NAMALWA (cell line): Measurements from ENCODE around the gene SOX15.

Source experiments
- DNase-seq: peaks from one replicate; pipeline ENCODE4 v3.0.0-alpha.2; 2015; ENCODE audit warnings: low spot score

SOX15 gene

GRCh38 chr17:7577327-7578199 lies 12.3 kb downstream of the SOX15 start:
- no peak for DNase-seq

- no peak for DNase-seq
Observed at GRCh38 chr17:7576432-7576937, 13.4 kb downstream of the SOX15 start.

- no peak for DNase-seq
Observed at GRCh38 chr17:7575959-7576358, 13.9 kb downstream of the SOX15 start.

- DNase-seq, result no peak
Observed at GRCh38 chr17:7575481-7575883, 14.4 kb downstream of the SOX15 start.

- DNase-seq, result no peak
Observed at GRCh38 chr17:7574176-7574953, 15.5 kb downstream of the SOX15 start.

GRCh38 chr17:7573324-7574080 lies 16.4 kb downstream of the SOX15 start:
- DNase-seq, result peak; percentile 78

- peak; percentile 97 for DNase-seq
Observed at GRCh38 chr17:7572588-7573323, 17.1 kb downstream of the SOX15 start.

- no peak for DNase-seq
Observed at GRCh38 chr17:7572338-7572587, 17.6 kb downstream of the SOX15 start.

GRCh38 chr17:7570351-7570750 lies 19.5 kb downstream of the SOX15 start:
- no peak for DNase-seq

- no peak for DNase-seq
Observed at GRCh38 chr17:7569571-7569970, 20.3 kb downstream of the SOX15 start.

- DNase-seq, result no peak
Observed at GRCh38 chr17:7563115-7563869, 26.6 kb downstream of the SOX15 start.

GRCh38 chr17:7562208-7562605 lies 27.7 kb downstream of the SOX15 start:
- DNase-seq, result no peak

GRCh38 chr17:7561589-7562207 lies 28.2 kb downstream of the SOX15 start, which contains the start of gene SENP3:
SENP3 (plus strand) TSS chr17:7561919; CDS start chr17:7563077, 1,158 bp downstream.
- peak; percentile 81 for DNase-seq

- peak; percentile 65 for DNase-seq
Observed at GRCh38 chr17:7561028-7561575, 28.8 kb downstream of the SOX15 start.

- DNase-seq, result no peak
Observed at GRCh38 chr17:7560172-7561027, 29.5 kb downstream of the SOX15 start.

GRCh38 chr17:7559320-7560171 lies 30.3 kb downstream of the SOX15 start:
- DNase-seq, result no peak

- no peak for DNase-seq
Observed at GRCh38 chr17:7558544-7559319, 31.2 kb downstream of the SOX15 start, which contains the start of gene TNFSF13. TNFSF13 (plus strand) TSS chr17:7558750; CDS start chr17:7559040, 290 bp downstream.
